ENCODE results near the gene LRRTM4.

DNA sequence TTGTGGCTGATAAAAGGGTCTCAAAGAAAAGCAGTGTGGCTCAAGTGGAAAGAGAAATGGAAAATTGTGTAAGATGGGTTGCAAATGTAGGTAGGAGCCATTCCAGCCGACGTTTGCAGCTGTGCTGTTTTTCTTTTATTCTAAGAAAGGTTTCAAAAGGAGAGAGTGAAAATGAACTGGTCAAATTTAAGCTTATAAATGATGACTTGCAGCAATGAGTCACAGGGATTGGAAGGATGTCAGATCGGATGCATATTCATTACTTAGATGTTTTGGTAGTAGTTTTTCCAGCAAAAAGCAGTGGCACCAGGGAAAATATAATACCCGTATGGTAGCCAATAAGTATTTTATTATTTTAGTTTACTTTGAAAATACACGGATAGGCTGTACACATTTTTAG, 79.1 kb downstream of the LRRTM4 start:
- TF ChIP-seq, protein P1, sequence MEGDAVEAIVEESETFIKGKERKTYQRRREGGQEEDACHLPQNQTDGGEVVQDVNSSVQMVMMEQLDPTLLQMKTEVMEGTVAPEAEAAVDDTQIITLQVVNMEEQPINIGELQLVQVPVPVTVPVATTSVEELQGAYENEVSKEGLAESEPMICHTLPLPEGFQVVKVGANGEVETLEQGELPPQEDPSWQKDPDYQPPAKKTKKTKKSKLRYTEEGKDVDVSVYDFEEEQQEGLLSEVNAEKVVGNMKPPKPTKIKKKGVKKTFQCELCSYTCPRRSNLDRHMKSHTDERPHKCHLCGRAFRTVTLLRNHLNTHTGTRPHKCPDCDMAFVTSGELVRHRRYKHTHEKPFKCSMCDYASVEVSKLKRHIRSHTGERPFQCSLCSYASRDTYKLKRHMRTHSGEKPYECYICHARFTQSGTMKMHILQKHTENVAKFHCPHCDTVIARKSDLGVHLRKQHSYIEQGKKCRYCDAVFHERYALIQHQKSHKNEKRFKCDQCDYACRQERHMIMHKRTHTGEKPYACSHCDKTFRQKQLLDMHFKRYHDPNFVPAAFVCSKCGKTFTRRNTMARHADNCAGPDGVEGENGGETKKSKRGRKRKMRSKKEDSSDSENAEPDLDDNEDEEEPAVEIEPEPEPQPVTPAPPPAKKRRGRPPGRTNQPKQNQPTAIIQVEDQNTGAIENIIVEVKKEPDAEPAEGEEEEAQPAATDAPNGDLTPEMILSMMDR (conservative IDR thresholded peaks at IDR 0.05 in 1 of 2, IDR thresholded peaks at IDR 0.05 in 1 of 2; ENCODE audit: low read depth in 1 of 2, low read length in 2 of 2) = no peak
- no peak for TF ChIP-seq EZH2 (IDR thresholded peaks at IDR 0.05; ENCODE audit: low read length, missing control alignments)
